HG02973 (cell line): ENCODE data around the gene ECSIT.
"Not testable (repeated sequence)": the region's sequence is repeated elsewhere in the genome, so short reads cannot be mapped to it uniquely, and the experiment has no call there.

Source experiments
- ATAC-seq: cut with Tn5 transposase; IDR thresholded peaks from one replicate; pipeline ENCODE4 v1.9.1; 2021; ENCODE audit warnings: moderate library complexity; ENCODE audit not compliant: unreplicated experiment

ECSIT gene, protein sequence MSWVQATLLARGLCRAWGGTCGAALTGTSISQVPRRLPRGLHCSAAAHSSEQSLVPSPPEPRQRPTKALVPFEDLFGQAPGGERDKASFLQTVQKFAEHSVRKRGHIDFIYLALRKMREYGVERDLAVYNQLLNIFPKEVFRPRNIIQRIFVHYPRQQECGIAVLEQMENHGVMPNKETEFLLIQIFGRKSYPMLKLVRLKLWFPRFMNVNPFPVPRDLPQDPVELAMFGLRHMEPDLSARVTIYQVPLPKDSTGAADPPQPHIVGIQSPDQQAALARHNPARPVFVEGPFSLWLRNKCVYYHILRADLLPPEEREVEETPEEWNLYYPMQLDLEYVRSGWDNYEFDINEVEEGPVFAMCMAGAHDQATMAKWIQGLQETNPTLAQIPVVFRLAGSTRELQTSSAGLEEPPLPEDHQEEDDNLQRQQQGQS

DNA sequence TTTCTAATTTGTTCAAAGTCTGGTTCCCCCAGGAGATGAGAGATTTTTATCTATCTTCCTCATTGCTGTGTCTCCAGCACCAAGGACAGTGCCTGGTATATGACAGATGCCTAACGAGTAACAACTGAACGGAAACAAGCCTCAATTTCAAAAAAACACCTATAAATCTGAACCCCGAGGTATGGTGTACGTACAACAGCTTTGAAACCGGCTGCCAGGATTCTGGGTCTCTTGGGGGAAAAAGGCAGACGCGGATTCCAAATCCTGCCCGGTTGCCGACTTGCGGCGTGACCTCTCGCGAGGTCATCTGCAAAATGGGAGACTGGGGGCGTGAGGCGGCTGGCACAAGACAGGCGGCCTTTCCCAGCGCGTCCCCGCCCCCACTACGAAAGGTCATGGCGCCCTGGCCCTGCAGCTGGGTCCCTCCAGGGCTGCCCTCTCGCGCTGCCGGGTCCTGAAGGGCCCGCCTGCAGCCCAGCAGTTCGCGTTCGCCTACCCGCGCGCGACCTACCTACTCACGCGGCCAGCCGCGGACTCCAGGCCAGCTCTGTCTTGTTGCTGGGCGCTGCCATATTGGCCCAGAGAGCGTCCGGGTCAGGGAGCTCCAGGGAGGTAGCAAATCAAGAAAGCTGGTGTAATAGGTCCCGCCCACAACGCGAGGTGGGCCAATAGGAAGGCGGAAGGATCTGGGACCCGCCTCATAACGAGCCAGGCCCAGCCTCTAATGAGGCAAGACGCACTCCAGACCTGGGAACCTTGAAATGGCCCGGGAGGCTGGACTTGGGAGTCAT lies at the start of gene ECSIT:
TSS of gene ECSIT (minus strand) at position 584 of the 791 bp plus-strand sequence. CDS start 9,964 bp downstream, outside the sequence.
- peak; percentile 91 for ATAC-seq

DNA sequence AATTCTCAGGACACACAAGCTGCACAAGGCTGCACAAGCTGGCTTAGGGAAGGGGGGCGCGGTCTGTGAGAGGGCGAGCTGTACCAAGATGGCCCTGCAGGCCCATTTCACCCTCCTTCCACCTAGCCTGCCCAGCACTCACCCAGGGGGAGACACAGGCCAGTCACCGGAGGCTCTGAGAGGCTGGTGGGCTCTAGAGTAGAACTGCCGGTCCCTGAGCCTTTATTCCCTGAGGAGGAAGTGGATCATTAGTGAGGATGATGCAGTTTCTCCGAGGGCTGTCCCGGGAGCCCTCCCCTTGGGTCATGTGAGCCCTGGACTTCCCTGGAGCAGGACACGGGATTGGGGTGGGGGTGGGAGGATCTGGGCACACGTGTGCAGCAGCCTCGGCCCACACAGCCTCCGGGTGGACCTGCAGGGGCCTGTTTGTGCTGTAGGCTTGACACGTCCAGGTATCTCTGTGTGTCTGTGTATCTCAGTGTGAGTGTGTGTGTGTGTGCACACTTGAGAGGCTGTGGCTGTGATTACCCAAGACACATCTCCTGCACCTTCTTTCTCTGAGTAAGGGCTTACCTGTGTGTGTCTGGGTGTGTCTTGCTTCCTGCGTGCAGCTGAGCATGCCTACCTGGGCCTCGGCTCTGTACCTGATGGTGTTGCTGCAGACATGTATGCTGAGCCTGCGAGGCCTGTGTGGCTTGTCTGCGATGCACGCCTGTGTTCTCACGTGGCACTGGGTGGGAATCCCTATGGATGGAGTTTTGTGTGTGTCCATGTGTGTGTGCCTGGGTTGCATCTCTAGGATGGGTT lies 48.7 kb upstream of the ECSIT start, which contains the start of gene ACP5:
TSS of gene ACP5 (minus strand) at position 195 of the 807 bp plus-strand sequence. CDS start 328 bp downstream, outside the sequence.
- ATAC-seq, result no peak

DNA sequence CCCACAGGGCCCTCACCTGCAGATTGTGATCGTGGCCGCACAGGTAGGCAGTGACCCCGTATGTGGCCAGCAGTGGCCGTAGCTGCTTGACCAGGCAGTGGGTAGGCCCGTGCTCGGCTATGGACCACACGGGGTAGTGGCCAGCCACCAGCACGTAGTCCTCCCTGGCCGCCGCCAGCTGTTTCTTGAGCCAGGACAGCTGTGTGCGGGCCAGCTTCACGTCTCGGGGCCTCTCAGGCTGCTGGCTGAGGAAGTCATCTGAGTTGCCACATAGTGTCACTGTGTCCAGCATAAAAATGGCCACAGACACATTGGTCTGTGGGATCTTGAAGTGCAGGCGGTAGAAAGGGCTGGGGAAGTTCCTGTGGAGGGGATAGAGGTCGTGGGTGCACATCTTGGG lies 47.3 kb upstream of the ECSIT start:
- no peak for ATAC-seq

DNA sequence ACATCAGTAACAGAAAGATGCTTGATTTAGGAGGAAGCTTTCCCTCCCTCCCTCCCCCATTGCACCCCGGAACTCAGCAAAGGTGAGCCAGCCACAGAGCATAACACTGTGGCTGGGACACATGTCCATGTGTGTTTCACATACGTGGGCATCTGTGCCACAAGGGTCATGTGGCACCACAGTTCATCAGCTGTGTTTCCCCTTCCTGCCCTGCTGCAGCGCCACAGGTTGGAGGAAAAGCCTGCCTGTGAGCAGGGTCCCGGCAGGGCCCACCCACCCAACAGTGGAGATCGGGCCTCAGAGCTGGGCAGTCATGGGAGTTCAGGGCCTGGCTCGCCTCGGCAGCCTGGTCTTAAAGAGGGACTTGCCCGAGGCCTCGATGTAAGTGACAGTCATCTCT lies 45.8 kb upstream of the ECSIT start:
- no peak for ATAC-seq

DNA sequence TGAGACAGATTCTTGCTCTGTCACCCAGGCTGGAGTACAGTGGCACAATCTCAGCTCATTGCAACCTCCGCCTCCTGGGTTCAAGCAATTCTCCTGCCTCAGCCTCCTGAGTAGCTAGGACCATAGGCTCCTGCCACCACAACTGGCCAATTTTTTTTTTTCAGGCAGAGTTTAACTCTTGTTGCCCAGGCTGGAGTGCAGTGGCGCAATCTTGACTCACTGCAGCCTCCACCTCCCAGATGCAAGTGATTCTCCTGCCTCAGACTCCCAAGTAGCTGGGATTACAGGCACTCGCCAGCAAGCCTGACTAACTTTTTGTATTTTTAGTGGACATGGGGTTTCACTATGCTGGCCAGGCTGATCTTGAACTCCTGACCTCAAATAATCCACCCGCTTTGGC lies 44.8 kb upstream of the ECSIT start:
- not testable (repeated sequence) for ATAC-seq

DNA sequence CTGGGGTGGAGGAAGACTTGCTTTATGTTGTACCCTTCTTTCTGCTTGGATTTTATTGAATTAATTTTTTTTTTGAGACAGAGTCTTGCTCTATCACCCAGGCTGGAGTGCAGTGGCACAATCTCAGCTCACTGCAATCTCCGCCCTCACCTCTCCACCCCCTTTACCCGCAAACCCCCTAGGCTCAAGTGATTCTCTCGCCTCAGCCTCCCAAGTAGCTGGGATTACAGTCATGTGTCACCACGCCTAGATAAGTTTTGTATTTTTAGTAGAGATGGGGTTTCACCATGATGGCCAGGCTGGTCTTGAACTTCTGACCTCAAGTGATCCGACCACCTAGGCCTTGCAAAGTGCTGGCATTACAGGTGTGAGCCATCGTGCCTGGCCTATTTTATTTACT lies 44.4 kb upstream of the ECSIT start:
- not testable (repeated sequence) for ATAC-seq

DNA sequence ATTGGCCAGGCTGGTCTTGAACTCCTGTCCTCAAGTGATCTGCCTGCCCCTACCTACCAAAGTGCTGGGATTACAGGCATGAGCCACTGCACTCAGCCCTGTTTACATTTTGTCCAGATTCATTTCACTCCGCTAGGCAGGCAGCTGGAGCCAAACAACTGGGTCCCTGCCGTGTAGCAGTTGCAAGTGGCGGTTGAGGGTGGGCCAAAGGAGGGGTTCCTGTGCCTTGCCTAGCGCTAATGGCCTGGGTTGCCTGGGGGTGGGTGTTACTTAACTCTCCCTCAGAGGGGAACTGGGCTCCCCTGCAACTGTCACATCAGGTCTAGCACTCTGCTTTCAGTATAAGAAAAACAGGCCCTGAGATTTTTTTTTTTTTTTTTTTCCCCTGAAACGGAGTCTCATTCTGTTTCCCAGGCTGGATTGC lies 41.1 kb upstream of the ECSIT start:
- ATAC-seq, result no peak

DNA sequence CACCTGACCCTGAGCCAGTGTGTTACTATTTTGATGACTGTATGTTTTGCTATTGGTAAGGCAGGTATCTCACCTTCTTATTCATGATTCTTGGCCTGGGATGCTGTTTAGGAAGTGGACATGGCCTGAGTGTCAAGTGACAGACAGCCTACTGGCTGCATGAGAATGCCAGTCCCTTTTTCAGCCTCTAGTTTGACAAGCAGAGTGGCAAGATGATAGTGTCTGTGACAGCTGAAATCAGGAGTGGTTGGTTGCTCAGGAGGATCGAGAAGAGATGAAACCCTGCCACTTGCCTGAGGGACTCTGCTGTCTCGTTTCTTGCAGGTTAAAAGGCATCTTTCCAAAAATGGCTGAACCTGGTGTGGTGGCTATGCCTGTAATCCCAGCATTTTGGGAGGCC lies 37.2 kb upstream of the ECSIT start:
- ATAC-seq, result no peak

DNA sequence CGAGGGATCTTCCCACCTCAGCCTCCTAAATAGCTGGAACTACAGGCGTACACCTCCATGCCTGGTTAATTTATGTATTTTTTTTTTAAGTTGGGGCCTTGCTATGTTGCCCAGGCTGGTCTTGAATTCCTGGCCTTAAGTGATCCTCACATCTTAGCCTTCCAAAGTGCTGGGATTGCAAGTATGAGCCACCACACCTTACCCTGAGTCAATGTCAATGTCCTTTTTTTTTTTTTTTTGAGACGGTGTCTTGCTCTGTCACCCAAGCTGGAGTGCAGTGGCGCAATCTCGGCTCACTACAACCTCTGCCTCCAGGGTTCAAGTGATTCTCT lies 36.7 kb upstream of the ECSIT start:
- ATAC-seq, result not testable (repeated sequence)

DNA sequence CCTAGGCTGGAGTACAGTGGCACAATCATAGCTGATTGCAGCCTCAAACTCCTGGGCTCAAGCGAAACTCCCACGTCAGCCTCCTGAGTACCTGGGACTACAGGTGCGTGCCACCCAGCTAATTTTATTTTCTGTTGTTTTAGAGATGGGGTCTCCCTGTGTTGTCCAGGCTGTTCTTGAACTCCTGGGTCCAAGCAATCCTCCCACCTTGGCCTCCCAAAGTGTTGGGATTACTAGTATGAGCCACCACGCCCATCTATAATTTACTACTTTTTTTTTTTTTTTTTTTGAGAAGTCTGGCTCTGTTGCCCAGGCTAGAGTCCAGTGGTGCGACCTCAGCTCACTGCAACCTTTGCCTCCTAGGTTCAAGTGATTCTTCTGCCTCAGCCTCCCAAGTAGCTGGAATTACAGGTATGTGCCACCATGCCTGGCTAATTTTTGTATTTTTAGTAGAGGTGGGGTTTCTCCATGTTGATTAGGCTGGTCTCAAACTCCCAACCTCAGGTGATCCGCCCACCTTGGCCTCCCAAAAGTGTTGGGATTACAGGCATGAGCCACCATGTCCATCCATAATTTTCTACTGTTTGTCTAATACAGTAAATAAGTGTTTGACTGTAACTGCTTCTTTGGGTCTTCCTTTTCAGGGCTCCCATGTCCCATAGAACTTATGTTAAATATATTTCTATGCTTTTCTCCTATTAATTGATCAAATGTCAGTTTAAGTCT lies 35.3 kb upstream of the ECSIT start:
- not testable (repeated sequence) for ATAC-seq

DNA sequence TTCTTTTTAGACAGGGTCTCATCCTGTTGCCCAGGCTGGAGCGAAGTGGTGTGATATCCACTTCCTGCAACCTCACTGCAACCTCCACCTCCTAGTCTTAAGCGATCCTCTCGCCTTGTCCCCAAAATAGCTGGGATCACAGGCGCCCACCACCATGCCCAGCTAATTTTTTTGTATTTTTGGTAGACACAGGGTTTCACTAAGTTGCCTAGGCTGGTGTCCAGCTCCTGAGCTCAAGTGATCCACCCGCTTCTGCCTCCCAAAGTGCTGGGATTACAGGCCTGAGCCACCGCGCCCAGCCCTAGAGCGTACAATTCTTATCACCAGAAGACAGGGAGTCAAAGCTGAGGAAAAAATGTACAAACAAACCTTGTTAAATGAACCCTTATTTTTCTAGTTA lies 34.6 kb upstream of the ECSIT start:
- no peak for ATAC-seq

DNA sequence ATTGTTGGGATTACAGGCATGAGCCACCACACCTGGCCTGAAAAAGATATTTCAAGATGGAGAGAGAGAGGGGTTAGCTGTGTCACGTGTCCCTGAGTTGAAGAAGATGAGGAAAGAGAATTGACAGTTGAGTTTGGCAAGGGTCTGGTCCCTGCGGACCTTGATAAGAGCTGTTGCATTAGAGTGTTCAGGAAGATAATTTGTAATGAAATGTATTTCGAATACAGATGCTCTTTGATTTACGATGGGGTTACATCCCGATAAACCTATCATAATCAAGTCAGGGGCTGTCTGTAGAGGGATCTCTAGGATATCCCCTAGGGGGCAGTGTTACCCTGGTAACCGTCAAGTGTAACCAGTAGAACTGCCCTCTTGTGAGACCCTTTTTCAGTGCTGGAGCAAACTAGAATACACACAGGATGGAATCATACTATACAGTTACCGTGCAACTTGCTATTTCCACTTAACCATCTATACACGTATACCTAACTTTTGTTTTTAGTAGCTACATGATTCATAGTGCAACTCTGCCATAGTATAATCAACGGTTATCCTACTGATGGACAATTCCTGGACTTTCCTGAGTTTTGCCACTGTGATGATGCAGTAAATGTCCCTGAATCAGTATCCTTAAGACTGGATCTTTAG lies 31.6 kb upstream of the ECSIT start:
- no peak for ATAC-seq

DNA sequence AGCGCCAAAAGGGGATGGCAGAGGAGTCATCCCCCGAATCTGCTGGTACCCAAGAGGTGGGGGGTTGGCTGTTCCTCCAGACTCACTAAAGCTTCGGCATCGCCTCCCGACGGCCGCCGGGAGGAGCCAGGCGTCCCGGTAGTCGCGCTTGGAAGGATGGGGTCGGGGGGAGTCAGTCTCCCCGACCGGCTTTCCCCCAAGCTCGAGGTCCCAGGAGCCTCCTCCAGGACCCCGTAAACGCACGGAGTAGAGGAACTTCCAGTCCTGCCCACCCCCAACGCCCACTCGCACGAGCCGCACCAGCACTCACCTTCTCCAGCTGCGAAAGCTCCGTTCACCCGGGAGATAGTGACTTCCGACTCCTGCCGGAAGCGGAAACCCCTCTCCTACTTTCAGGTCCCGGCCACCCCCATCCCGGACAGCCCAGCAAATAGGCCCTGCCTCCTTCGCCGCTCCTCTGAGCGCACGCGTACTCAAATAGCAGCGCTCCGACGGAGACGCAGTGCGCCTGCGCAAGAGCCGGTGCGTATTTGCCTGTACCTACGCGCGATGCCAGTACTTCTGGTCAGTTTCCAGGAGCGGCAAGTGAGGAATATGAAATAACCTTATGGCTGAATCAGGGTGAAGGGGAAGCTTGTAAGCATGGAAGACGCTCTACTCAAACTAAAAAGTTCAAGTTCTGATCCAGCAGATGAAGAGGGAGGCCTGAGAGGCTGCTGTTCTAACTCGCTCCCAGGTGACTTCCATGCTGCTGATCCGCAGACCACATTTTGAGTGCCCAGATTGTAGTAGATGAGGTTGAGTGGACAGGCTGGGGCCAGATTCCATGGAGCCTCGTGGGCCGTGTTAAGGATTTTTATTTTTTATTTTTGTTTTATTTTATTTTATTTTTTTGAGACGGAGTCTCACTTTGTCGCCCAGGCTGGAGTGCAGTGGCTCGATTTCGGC lies 30.2 kb upstream of the ECSIT start, which contains the start of gene ELOF1:
TSS of gene ELOF1 (minus strand) at position 350 of the 948 bp plus-strand sequence. CDS start 4,883 bp downstream, outside the sequence.
- ATAC-seq, result peak; percentile 70

DNA sequence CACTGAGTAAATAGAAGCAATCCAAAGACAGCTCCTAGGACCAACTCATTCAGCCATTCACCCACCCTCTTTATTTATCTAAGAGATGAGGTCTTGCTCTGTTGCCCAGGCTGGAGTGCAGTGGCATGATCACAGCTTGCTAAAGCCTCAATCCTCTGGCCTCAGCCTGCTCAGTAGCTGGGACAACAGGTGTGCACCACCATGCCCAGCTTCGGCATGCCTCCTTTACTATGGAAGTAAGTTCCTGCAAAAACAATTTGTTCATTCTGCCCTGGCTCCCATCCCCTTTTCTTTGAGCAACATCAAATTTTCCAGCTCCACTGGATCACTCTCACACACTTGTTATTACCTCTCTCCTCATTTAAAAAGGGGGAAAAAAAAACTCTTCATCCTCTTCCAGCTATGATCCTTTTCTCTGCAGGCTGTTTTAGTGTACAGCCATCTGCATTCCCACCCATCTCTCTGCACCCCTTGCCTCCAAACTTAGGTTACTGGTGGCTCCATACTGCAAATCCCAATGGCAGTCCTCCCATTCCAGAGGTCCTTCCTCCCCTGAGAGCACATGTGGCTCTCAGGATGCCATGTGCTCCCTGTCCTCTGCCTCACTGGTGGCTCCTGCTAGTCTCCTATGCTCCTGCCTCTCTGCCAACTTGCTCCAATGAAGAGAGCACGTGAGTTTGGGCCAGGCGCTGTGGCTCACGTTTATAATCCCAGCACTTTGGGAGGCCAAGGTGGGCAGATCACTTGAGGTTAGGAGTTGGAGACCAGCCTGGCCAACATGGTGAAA lies 27.9 kb upstream of the ECSIT start:
- no peak for ATAC-seq

DNA sequence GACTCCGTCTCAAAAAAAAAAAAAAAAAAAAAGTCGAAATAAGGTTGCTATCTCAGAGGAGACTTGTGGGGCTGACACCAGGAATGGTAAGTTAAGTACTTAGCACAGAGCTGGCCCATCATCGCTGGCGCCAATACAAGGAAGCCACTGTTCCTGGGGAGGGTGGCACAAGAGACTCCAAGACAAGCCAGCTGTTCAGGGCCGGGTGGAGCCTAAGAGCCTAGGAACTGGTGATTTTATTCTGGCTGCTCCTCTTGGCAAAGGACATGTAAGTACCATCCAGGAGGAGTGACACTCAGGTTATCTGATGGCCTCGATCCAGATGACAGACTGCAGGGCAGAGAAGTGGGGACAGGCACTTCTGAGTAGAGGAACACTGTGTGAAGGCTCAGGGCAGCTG lies 26.3 kb upstream of the ECSIT start:
- ATAC-seq, result no peak

DNA sequence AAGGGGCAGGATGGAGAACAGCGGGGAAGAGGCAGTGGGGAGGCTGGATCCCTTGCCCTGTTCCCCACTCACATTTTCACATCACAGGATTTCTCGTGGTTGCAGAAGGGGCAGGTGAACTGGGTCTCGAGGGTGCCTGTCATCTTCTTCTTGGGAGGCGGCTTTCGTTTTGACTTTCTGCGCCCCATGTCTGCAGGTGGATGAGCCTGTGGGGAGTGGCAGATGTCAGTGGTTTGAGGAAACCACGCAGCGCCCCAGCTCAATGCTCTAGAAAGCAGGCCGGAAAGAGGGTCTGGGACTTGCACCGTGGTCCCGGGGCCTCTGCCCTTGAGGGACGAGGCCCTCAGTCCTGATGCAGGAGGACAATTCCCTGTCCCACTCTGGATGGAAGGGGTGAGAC lies 25.2 kb upstream of the ECSIT start:
- no peak for ATAC-seq

DNA sequence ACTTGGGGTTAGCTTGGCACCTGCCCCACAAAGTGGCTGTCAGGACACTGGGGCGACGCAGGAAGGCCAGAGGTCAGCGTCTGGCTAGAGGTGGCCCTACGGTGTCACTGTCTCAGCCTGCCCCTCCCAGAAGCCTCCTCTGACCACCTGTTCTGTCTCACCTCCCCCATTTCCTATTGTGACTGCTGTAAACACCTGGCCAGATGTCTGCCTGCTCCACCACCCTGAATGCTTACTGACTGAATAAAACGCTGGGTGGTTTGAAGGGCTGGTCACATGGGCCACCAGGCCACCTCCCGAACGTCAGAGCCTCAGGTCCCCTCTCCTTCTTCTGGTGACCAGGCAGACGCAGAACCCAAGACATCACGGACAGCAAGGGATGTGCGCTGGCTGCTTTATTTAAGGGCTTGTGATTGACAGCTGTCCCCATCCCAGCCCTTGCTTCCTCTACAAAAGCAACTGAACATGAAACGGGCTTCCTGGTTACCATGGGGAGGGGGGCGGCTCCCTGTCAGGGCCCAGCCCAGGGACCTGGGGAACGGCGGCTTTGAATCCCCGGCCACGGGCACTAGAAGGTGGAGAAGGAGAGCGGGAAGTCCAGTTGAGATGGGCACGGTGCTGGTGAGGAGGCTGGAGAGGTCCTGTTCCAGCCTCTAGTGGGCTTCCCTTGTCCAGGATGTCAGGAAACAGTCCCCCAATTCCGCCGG lies 23.9 kb upstream of the ECSIT start:
- no peak for ATAC-seq
